Fibroblast of lung (primary cell): Measurements from ENCODE around the gene FBLL1. TPM values are rescaled to one million over a fixed set of nuclear protein-coding genes. Genes with fewer than 3 reads are reported as not detected.

ENCODE experiments used
- DNase-seq, 2 donors: peaks; one replicate each; pipeline versions ENCODE4 v3.0.0 to v3.0.0-alpha.2; 2010; ENCODE audit warnings: low read depth in 2 of 2
- H2AFZ ChIP-seq: 2 replicates; pipeline ENCODE4 v1.5.1; 2012; ENCODE audit warnings: low read length, control low read depth, inconsistent platforms
- H3K27ac ChIP-seq: 2 replicates; pipeline ENCODE4 v1.5.1; 2011; ENCODE audit warnings: low read length, control low read depth; ENCODE audit not compliant: insufficient read depth
- H3K27me3 ChIP-seq: 2 replicates; pipeline ENCODE4 v1.5.1; 2011; ENCODE audit warnings: mild to moderate bottlenecking, low read length; ENCODE audit not compliant: control insufficient read depth, insufficient read depth
- H3K36me3 ChIP-seq: 2 replicates; pipeline ENCODE4 v1.5.1; 2011; ENCODE audit warnings: low read length; ENCODE audit not compliant: control insufficient read depth, insufficient read depth
- H3K4me1 ChIP-seq: 2 replicates; pipeline ENCODE4 v1.5.1; 2011; ENCODE audit warnings: low read length; ENCODE audit not compliant: control insufficient read depth, insufficient read depth; ENCODE audit errors: extremely low read depth
- H3K4me2 ChIP-seq: 2 replicates; pipeline ENCODE4 v1.5.1; 2011; ENCODE audit warnings: low read length, control low read depth; ENCODE audit not compliant: insufficient read depth; ENCODE audit errors: extremely low read depth
- H3K4me3 ChIP-seq, 4 experiments: fragments of 200-600 bp in 1 of 4; sonication (generic) in 1 of 4; replicated peaks in 1 of 4; 2 replicates each; pipeline ENCODE4 v1.5.1; 2011 to 2016; ENCODE audit warnings: low read length in 4 of 4, low read depth in 3 of 4, mild to moderate bottlenecking in 3 of 4, control low read depth in 2 of 4, inconsistent platforms in 1 of 4, mixed read lengths in 1 of 4; ENCODE audit not compliant: insufficient read depth in 1 of 4; ENCODE audit errors: control extremely low read depth in 1 of 4
- H3K79me2 ChIP-seq: 2 replicates; pipeline ENCODE4 v1.5.1; 2012; ENCODE audit warnings: mild to moderate bottlenecking, low read length, inconsistent platforms; ENCODE audit not compliant: control insufficient read depth, insufficient read depth
- H3K9ac ChIP-seq: 2 replicates; pipeline ENCODE4 v1.5.1; 2011; ENCODE audit warnings: mild to moderate bottlenecking, low read length, control low read depth; ENCODE audit not compliant: insufficient read depth
- H3K9me3 ChIP-seq: 2 replicates; pipeline ENCODE4 v1.5.1; 2012; ENCODE audit warnings: low read depth, low read length; ENCODE audit not compliant: control insufficient read depth, insufficient read depth
- H4K20me1 ChIP-seq: 2 replicates; pipeline ENCODE4 v1.5.1; 2011; ENCODE audit warnings: low read length; ENCODE audit not compliant: control insufficient read depth, insufficient read depth; ENCODE audit errors: extremely low read depth
- CTCF ChIP-seq, 2 donors: IDR thresholded peaks in 1 of 2; conservative IDR thresholded peaks in 1 of 2; 1 replicate in 1 of 2; 2 replicates in 1 of 2; pipeline ENCODE4 v1.5.1; 2011 to 2012; ENCODE audit warnings: low read length in 2 of 2, control low read depth in 1 of 2, inconsistent platforms in 1 of 2, low read depth in 1 of 2, mild to moderate bottlenecking in 1 of 2
- EZH2 ChIP-seq: IDR thresholded peaks from 2 replicates; pipeline ENCODE4 v1.5.1; 2012; ENCODE audit warnings: low read length, control low read depth, mild to moderate bottlenecking; ENCODE audit errors: missing control alignments
- polyA plus RNA-seq, 2 donors: library from polyadenylated mRNA; depleted of rRNA in 1 of 2; stranded (reverse) in 1 of 2; unstranded in 1 of 2; fragments of >200 nt; gene quantifications; 2 replicates each; pipeline ENCODE4 v1.2.1, GENCODE V29; 2011 to 2012; ENCODE audit warnings: missing spikeins in 1 of 2
- total RNA-seq: library from RNA; depleted of rRNA; stranded (reverse); fragments of >200 nt; gene quantifications from 2 replicates; pipeline ENCODE4 v1.2.1, GENCODE V29; 2014

Gene FBLL1
- total and polyA plus RNA-seq, 2 donors (not counting 1 experiment from before 2014, with no cell fraction given) = 0.16 to 0.66 TPM

- Histone ChIP-seq H4K20me1 (no peaks in the 10 kb centered on the region), H3K9me3 (no peaks in the 10 kb centered on the region), H3K79me2 (no peaks in the 10 kb centered on the region), H3K4me3 (no peak overlapping the region), H3K4me1 (no peaks in the 10 kb centered on the region), H3K9ac (no peak overlapping the region), H3K27me3 (peaks cover 6% of the 10 kb centered on the region), H2AFZ (no peak overlapping the region), H3K4me2 (no peak overlapping the region), H3K36me3 (no peaks in the 10 kb centered on the region), H3K27ac (no peak overlapping the region)
- TF ChIP-seq EZH2 (no peak), CTCF (conservative IDR thresholded peaks at IDR 0.05 in 1 of 2, IDR thresholded peaks at IDR 0.05 in 1 of 2; ENCODE audit: low read depth in 1 of 2, low read length in 2 of 2) (no peak)
- DNase-seq = no peak
These were observed 8.1 kb downstream of the FBLL1 start for GRCh38 chr5:168537176-168537575.

- H3K79me2 ChIP-seq = peaks cover 4% of the 10 kb centered on the region
- H3K9me3 ChIP-seq = no peaks in the 10 kb centered on the region
- no peak overlapping the region for H3K4me2 ChIP-seq
- H4K20me1 ChIP-seq = peaks cover 2% of the 10 kb centered on the region
- no peak overlapping the region for H3K9ac ChIP-seq
- TF ChIP-seq EZH2 (no peak), CTCF (conservative IDR thresholded peaks at IDR 0.05 in 1 of 2, IDR thresholded peaks at IDR 0.05 in 1 of 2; ENCODE audit: low read depth in 1 of 2, low read length in 2 of 2) (no peak)
- H3K27me3 ChIP-seq = no peaks in the 10 kb centered on the region
- peaks cover 3% of the 10 kb centered on the region for H3K4me1 ChIP-seq
- H3K4me3 ChIP-seq = no peak overlapping the region
- no peak for DNase-seq
- no peaks in the 10 kb centered on the region for H3K36me3 ChIP-seq
- H3K27ac ChIP-seq = no peak overlapping the region
- H2AFZ ChIP-seq = no peak overlapping the region
These were observed 20.4 kb downstream of the FBLL1 start for GRCh38 chr5:168549554-168549953.

- Histone ChIP-seq H3K9me3 (no peaks in the 10 kb centered on the region), H3K4me1 (peaks cover 3% of the 10 kb centered on the region), H3K9ac (no peak overlapping the region), H3K79me2 (peaks cover 4% of the 10 kb centered on the region), H3K27ac (no peak overlapping the region), H3K36me3 (no peaks in the 10 kb centered on the region), H2AFZ (no peak overlapping the region), H3K4me2 (no peak overlapping the region), H3K27me3 (no peaks in the 10 kb centered on the region), H3K4me3 (no peak overlapping the region), H4K20me1 (peaks cover 2% of the 10 kb centered on the region)
- TF ChIP-seq CTCF (conservative IDR thresholded peaks at IDR 0.05 in 1 of 2, IDR thresholded peaks at IDR 0.05 in 1 of 2; ENCODE audit: low read depth in 1 of 2, low read length in 2 of 2) (no peak), EZH2 (no peak)
- DNase-seq = no peak
These were observed 21.6 kb downstream of the FBLL1 start for GRCh38 chr5:168550656-168551055.
